Sigmoid colon (tissue), 7 donors: ENCODE data around the gene CREB3L2. TPM values are rescaled to one million over a fixed set of nuclear protein-coding genes. Genes with fewer than 3 reads are reported as not detected.
A peak's percentile ranks its signal among the peaks of the same experiment; 100 is the strongest.

ENCODE experiments used
- DNase-seq: peaks from one replicate; pipeline ENCODE4 v3.0.0-alpha.2; 2019
- H3K27ac ChIP-seq, 4 donors: fragments of 200-600 bp; sonication (generic); one replicate each; pipeline ENCODE4 v1.5.1; 2016 to 2019; ENCODE audit warnings: mild to moderate bottlenecking in 1 of 4
- H3K27me3 ChIP-seq, 3 donors: fragments of 200-600 bp; sonication (generic); one replicate each; pipeline ENCODE4 v1.5.1; 2019; ENCODE audit warnings: mild to moderate bottlenecking in 1 of 3
- H3K36me3 ChIP-seq, 4 donors: fragments of 200-600 bp; sonication (generic); one replicate each; pipeline ENCODE4 v1.5.1; 2016 to 2019
- H3K4me1 ChIP-seq, 4 donors: fragments of 200-600 bp; sonication (generic); one replicate each; pipeline ENCODE4 v1.5.1; 2017 to 2019
- H3K4me3 ChIP-seq, 4 donors: fragments of 200-600 bp; sonication (generic); one replicate each; pipeline ENCODE4 v1.5.1; 2017 to 2019; ENCODE audit warnings: mild to moderate bottlenecking in 2 of 4, moderate library complexity in 1 of 4
- H3K9me3 ChIP-seq, 4 donors: fragments of 200-600 bp in 3 of 4; sonication (generic) in 3 of 4; one replicate each; pipeline versions ENCODE4 v1.5.1 to v1.6.1; 2013 to 2019
- CTCF ChIP-seq, 4 experiments: fragments of 450-650 bp in 3 of 4; fragments of 200-600 bp in 1 of 4; IDR thresholded peaks; one replicate each; pipeline ENCODE4 v1.5.1; 2016 to 2019; ENCODE audit warnings: antibody characterized with exemption in 4 of 4, mild to moderate bottlenecking in 3 of 4, moderate library complexity in 2 of 4
- EP300 ChIP-seq, 4 donors: sonication (generic); formaldehyde crosslinking; IDR thresholded peaks; one replicate each; pipeline ENCODE4 v1.6.1; 2017; ENCODE audit warnings: antibody characterized with exemption in 4 of 4
- POLR2A ChIP-seq, 2 donors: fragments of 450-650 bp; IDR thresholded peaks; one replicate each; pipeline ENCODE4 v1.6.1; 2016; ENCODE audit warnings: antibody characterized with exemption in 2 of 2, mild to moderate bottlenecking in 2 of 2, moderate library complexity in 2 of 2
- POLR2AphosphoS5 ChIP-seq, 4 donors: sonication (generic); formaldehyde crosslinking; IDR thresholded peaks; one replicate each; pipeline ENCODE4 v1.6.1; 2017; ENCODE audit warnings: antibody characterized with exemption in 4 of 4
- WGBS, 2 donors: extraction: QIAGEN DNeasy Blood & Tissue Kit; methylation state at CpG; one replicate each; pipeline ENCODE4 v1.1.7; 2013; 5-methylcytosine and 5-hydroxymethylcytosine counted together
- intact Hi-C: fragments of 100-400 bp; cut with DNase I; formaldehyde crosslinking; loops from one replicate; pipeline ENCODE4 v1.15.1; 2023
- polyA plus RNA-seq, 3 donors: library from polyadenylated mRNA; stranded (reverse); fragments of 200-250 nt; gene quantifications; one replicate each; pipeline ENCODE4 v1.2.3, GENCODE V29; 2013
- total RNA-seq, 4 donors: library from RNA; depleted of rRNA; stranded (reverse); fragments of >200 nt; gene quantifications; one replicate each; pipeline ENCODE4 v1.1.0, GENCODE V29; 2016
- donor health status: healthy with polysubstance abuse.
- donor health status: Bipolar disorder and iron deficiency.
- donor health status: healthy.

Gene CREB3L2
- total and polyA plus RNA-seq, 7 donors = 3.0 to 41.3 (median 26.0) TPM

- no peak for TF ChIP-seq EP300 (IDR thresholded peaks at IDR 0.05)
- no peak for TF ChIP-seq POLR2AphosphoS5 (IDR thresholded peaks at IDR 0.05)
- no peak for TF ChIP-seq CTCF (IDR thresholded peaks at IDR 0.05)
- Histone ChIP-seq H3K4me1 (peaks cover 0 to 97% (median 86%) of the 10 kb centered on the region in 4 donors), H3K4me3 (no peak overlapping the region), H3K9me3 (no peaks in the 10 kb centered on the region), H3K27me3 (no peaks in the 10 kb centered on the region), H3K36me3 (no peaks in the 10 kb centered on the region), H3K27ac (peak overlapping the region; percentile 76 to 99 (median 78))
- no peak for DNase-seq
- WGBS, 2 donors = 73 to 75% methylated on average over 5 of the region's 5 CpGs
- intact Hi-C loops = no loop called here
Observed at GRCh38 chr7:137976696-137977095, 25.2 kb downstream of the CREB3L2 start.

- no peaks in the 10 kb centered on the region for H3K27me3 ChIP-seq
- DNase-seq = no peak
- no peak overlapping the region for H3K4me3 ChIP-seq
- TF ChIP-seq EP300 (IDR thresholded peaks at IDR 0.05) (no peak), POLR2A (IDR thresholded peaks at IDR 0.05) (no peak), POLR2AphosphoS5 (IDR thresholded peaks at IDR 0.05) (no peak), CTCF (IDR thresholded peaks at IDR 0.05) (no peak)
- no peaks in the 10 kb centered on the region for H3K36me3 ChIP-seq
- intact Hi-C loops = no loop called here
- peak overlapping the region; percentile 76 to 99 (median 78) for H3K27ac ChIP-seq
- H3K9me3 ChIP-seq = no peaks in the 10 kb centered on the region
- H3K4me1 ChIP-seq = peaks cover 0 to 97% (median 86%) of the 10 kb centered on the region in 4 donors
- 91% methylated on average over 3 of the region's 3 CpGs for WGBS, 2 donors
Observed at GRCh38 chr7:137976232-137976631, 25.7 kb downstream of the CREB3L2 start.

GRCh38 chr7:137975768-137976167, 26.1 kb downstream of the CREB3L2 start:
- WGBS, 2 donors = 81 to 82% methylated on average over 2 of the region's 2 CpGs
- Histone ChIP-seq H3K27me3 (no peaks in the 10 kb centered on the region), H3K4me3 (no peak overlapping the region), H3K9me3 (no peaks in the 10 kb centered on the region), H3K4me1 (peaks cover 0 to 97% (median 86%) of the 10 kb centered on the region in 4 donors), H3K27ac (peak overlapping the region; percentile 73 to 99 (median 78)), H3K36me3 (no peaks in the 10 kb centered on the region)
- DNase-seq = no peak
- no peak for TF ChIP-seq EP300 (IDR thresholded peaks at IDR 0.05)
- peak in 1 of 4 donors; percentile 29 for TF ChIP-seq POLR2AphosphoS5 (IDR thresholded peaks at IDR 0.05)
- intact Hi-C loops = no loop called here

GRCh38 chr7:137975221-137975620, 26.7 kb downstream of the CREB3L2 start:
- no peak overlapping the region for H3K4me3 ChIP-seq
- DNase-seq = peak; percentile 80
- H3K36me3 ChIP-seq = no peaks in the 10 kb centered on the region
- intact Hi-C loops = no loop called here
- no peaks in the 10 kb centered on the region for H3K27me3 ChIP-seq
- H3K4me1 ChIP-seq = peaks cover 0 to 97% (median 86%) of the 10 kb centered on the region in 4 donors
- TF ChIP-seq POLR2AphosphoS5 (IDR thresholded peaks at IDR 0.05) (peak in 2 of 4 donors; percentile 37 to 46), CTCF (IDR thresholded peaks at IDR 0.05) (no peak)
- H3K9me3 ChIP-seq = no peaks in the 10 kb centered on the region
- peak overlapping the region; percentile 73 to 99 (median 78) for H3K27ac ChIP-seq
- WGBS, 2 donors = 71 to 84% methylated on average over 3 of the region's 3 CpGs

- Histone ChIP-seq H3K36me3 (no peaks in the 10 kb centered on the region), H3K4me3 (no peak overlapping the region), H3K27ac (peak overlapping the region; percentile 73 to 99 (median 78)), H3K27me3 (no peaks in the 10 kb centered on the region), H3K4me1 (peaks cover 0 to 97% (median 86%) of the 10 kb centered on the region in 4 donors), H3K9me3 (no peaks in the 10 kb centered on the region)
- no peak for DNase-seq
- intact Hi-C loops = no loop called here
- TF ChIP-seq POLR2A (IDR thresholded peaks at IDR 0.05) (no peak), CTCF (IDR thresholded peaks at IDR 0.05) (no peak), EP300 (IDR thresholded peaks at IDR 0.05) (no peak), POLR2AphosphoS5 (IDR thresholded peaks at IDR 0.05) (no peak)
- 93 to 95% methylated on average over 2 of the region's 2 CpGs for WGBS, 2 donors
Observed at GRCh38 chr7:137974766-137975165, 27.1 kb downstream of the CREB3L2 start.
